RWPE1 (cell line): Measurements from ENCODE around the gene SMC1A.
"Not testable (repeated sequence)": the region's sequence is repeated elsewhere in the genome, so short reads cannot be mapped to it uniquely, and the experiment has no call there.

Experiments used
- CTCF ChIA-PET: fragments of 350-600 bp; sonication (Branson Sonifier 250); formaldehyde crosslinking; extraction: SDS; loops from one replicate; lab custom pipeline; 2021; lab: Yijun Ruan, JAX
- POLR2A ChIA-PET: fragments of 400-600 bp; formaldehyde crosslinking; extraction: SDS; loops from one replicate; lab custom pipeline; 2020; ENCODE audit warnings: antibody characterized with exemption; ENCODE audit not compliant: low non-redundant PET; lab: Yijun Ruan, JAX
- DNase-seq: peaks from one replicate; pipeline ENCODE4 v3.0.0; 2012; ENCODE audit warnings: low spot score
- H3K27ac ChIP-seq: fragments of 450-650 bp; 2 replicates; pipeline ENCODE4 v1.5.1; 2017
- TF ChIP-seq, protein P1 (sequence below): fragments of 450-650 bp; conservative IDR thresholded peaks from 2 replicates; pipeline ENCODE4 v1.5.1; 2017; ENCODE audit warnings: low read depth, mild to moderate bottlenecking

SMC1A gene

GRCh38 chrX:53422086-53422860, at the start of gene SMC1A:
Gene SMC1A (minus strand): TSS chrX:53422654. CDS start chrX:53422600, 54 bp downstream.
- peak; percentile 94 for DNase-seq
- H3K27ac ChIP-seq, result peak within 1 kb of the TSS; percentile 94
- POLR2A ChIA-PET, result interaction anchor here (0.7 kb wide), 1 partner anchor 18 kb away, joined by 3 read pairs; no protein-coding TSS in a partner anchor
- TF ChIP-seq, protein P1, sequence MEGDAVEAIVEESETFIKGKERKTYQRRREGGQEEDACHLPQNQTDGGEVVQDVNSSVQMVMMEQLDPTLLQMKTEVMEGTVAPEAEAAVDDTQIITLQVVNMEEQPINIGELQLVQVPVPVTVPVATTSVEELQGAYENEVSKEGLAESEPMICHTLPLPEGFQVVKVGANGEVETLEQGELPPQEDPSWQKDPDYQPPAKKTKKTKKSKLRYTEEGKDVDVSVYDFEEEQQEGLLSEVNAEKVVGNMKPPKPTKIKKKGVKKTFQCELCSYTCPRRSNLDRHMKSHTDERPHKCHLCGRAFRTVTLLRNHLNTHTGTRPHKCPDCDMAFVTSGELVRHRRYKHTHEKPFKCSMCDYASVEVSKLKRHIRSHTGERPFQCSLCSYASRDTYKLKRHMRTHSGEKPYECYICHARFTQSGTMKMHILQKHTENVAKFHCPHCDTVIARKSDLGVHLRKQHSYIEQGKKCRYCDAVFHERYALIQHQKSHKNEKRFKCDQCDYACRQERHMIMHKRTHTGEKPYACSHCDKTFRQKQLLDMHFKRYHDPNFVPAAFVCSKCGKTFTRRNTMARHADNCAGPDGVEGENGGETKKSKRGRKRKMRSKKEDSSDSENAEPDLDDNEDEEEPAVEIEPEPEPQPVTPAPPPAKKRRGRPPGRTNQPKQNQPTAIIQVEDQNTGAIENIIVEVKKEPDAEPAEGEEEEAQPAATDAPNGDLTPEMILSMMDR, result no peak
- CTCF ChIA-PET, result no interaction called here

- ChIA-PET POLR2A (no interaction called here), CTCF (no interaction called here)
- H3K27ac ChIP-seq, result no peak overlapping the region
- DNase-seq, result no peak
- TF ChIP-seq, protein P1, result no peak
Observed at GRCh38 chrX:53471346-53471745, 48.9 kb upstream of the SMC1A start.

DNA sequence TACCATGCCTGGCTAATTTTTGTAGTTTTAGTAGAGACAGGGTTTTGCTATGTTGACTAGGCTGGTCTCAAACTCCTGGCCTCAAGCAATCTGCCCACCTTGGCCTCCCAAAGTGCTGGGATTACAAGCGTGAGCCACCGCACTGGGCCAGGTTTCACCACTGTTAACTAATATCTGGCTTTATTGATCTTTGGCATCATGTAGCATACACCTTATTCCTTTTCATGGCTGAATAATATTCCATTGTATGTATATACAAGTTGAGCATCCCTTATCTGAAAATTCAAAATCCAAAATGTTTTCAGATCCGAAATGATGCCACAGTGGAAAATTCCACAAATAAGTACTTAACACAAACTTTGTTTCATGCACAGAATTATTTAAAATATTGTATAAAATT, 46.2 kb upstream of the SMC1A start:
- POLR2A ChIA-PET, H3K27ac ChIP-seq, DNase-seq, CTCF ChIA-PET: not testable (repeated sequence)

DNA sequence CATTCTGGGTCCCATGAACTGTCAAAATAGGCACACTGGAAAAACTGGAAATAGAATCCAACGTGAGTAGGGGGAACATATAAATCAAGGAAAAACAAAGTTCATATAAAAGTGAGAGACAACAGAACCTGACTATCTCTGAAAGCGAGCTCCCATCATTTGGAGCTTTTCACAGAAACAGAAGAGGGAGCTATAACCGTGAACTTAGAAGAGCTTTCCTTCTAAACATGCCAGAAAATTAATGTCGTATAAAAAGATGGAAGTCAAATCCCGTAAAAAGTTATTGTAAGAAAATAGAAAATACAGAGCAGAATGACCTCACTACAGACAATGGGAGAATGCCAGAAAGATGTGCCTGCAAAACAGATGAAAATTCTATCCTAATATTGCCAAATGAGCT, 35.6 kb upstream of the SMC1A start:
- TF ChIP-seq, protein P1, result no peak
- H3K27ac ChIP-seq, result no peak overlapping the region
- POLR2A ChIA-PET, result no interaction called here
- CTCF ChIA-PET, result interaction anchor here (0.6 to 1.5 kb wide), 3 partner anchors 10 to 127 kb away, joined by 4 to 6 read pairs (median 5); no protein-coding TSS in a partner anchor
- no peak for DNase-seq

- DNase-seq, result no peak
- POLR2A ChIA-PET, result no interaction called here
- no peak overlapping the region for H3K27ac ChIP-seq
- TF ChIP-seq, protein P1, result no peak
- CTCF ChIA-PET, result no interaction called here
Observed at GRCh38 chrX:53456254-53456653, 33.8 kb upstream of the SMC1A start.

DNA sequence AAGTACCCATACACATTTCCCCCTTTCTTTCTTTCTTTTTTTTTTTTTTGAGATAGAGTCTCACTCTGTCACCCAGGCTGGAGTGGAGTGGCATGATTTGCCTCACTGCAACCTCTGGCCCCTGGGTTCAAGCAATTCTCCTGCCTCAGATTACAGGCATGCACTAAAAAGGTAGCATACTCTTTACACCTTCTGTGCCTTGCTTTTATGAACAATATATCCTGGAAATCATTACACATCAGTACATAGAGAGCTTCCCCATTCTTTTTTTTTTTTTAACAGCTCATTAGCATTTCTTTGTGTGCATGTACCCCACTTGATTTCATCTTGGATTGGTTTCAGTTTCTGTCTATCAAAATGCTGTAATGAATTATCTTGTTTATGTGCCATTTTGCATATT, 30.4 kb upstream of the SMC1A start:
- no peak overlapping the region for H3K27ac ChIP-seq
- DNase-seq, result no peak
- ChIA-PET CTCF (no interaction called here), POLR2A (no interaction called here)
- TF ChIP-seq, protein P1, result no peak

- POLR2A ChIA-PET, result no interaction called here
- H3K27ac ChIP-seq, result no peak overlapping the region
- TF ChIP-seq, protein P1, result no peak
- CTCF ChIA-PET, result no interaction called here
- no peak for DNase-seq
Observed at GRCh38 chrX:53449632-53450031, 27.2 kb upstream of the SMC1A start.
